H1 (cell line): ENCODE data around the gene HRH1. TPM values are rescaled to one million over a fixed set of nuclear protein-coding genes. Genes with fewer than 3 reads are reported as not detected.

ENCODE experiments used
- CTCF ChIA-PET: fragments of 300-600 bp; sonication (Branson Sonifier 250); formaldehyde crosslinking; loops from one replicate; lab custom pipeline; 2021; ENCODE audit not compliant: partially characterized antibody; lab: Charles Lee
- POLR2A ChIA-PET: fragments of 300-600 bp; sonication (Branson Sonifier 250); formaldehyde crosslinking; loops from one replicate; lab custom pipeline; 2021; ENCODE audit warnings: inconsistent platforms; ENCODE audit not compliant: partially characterized antibody; lab: Charles Lee
- DNase-seq, 2 experiments: peaks; one replicate each; pipeline versions ENCODE4 v3.0.0 to v3.0.0-alpha.2; 2010 to 2022; ENCODE audit warnings: low spot score in 2 of 2, low read depth in 1 of 2, mixed read lengths in 1 of 2
- FAIRE-seq: peaks from 2 replicates; lab custom pipeline; 2011; peaks lifted over from hg19 to GRCh38; lab: Jason Lieb, UNC
- H2AFZ ChIP-seq: 2 replicates; pipeline ENCODE4 v1.8.1; 2012; ENCODE audit warnings: low read length, inconsistent platforms
- H2AK5ac ChIP-seq: 2 replicates; pipeline ENCODE4 v1.6.1; 2013; ENCODE audit warnings: low read depth, low read length
- H2BK120ac ChIP-seq: replicated peaks from 2 replicates; pipeline ENCODE3; 2013; ENCODE audit warnings: low read depth, low read length, inconsistent platforms
- H2BK12ac ChIP-seq: 2 replicates; pipeline ENCODE4 v1.6.1; 2013; ENCODE audit warnings: low read depth, low read length
- H2BK15ac ChIP-seq: 2 replicates; pipeline ENCODE4 v1.6.1; 2013; ENCODE audit warnings: low read length
- H2BK20ac ChIP-seq: 2 replicates; pipeline ENCODE4 v1.6.1; 2013; ENCODE audit warnings: low read length
- H2BK5ac ChIP-seq: 2 replicates; pipeline ENCODE4 v1.6.1; 2013; ENCODE audit warnings: low read depth, low read length
- H3K14ac ChIP-seq: 2 replicates; pipeline ENCODE4 v1.6.1; 2013; ENCODE audit warnings: inconsistent platforms; ENCODE audit not compliant: insufficient read length
- H3K18ac ChIP-seq: 2 replicates; pipeline ENCODE4 v1.6.1; 2013; ENCODE audit warnings: low read length; ENCODE audit errors: extremely low read depth
- H3K23ac ChIP-seq: 2 replicates; pipeline ENCODE4 v1.6.1; 2013; ENCODE audit warnings: inconsistent platforms; ENCODE audit not compliant: insufficient read length
- H3K23me2 ChIP-seq: 2 replicates; pipeline ENCODE4 v1.6.1; 2013; ENCODE audit warnings: low read depth, low read length
- H3K27ac ChIP-seq: 2 replicates; pipeline ENCODE4 v1.6.1; 2011; ENCODE audit warnings: low read depth, low read length, inconsistent platforms
- H3K27me3 ChIP-seq, 4 experiments: replicated peaks in 1 of 4; 1 replicate in 1 of 4; 2 replicates in 3 of 4; pipeline versions ENCODE4 v1.6.1 to v1.8.1; 2011 to 2013; ENCODE audit warnings: low read length in 3 of 4, mild to moderate bottlenecking in 3 of 4, inconsistent platforms in 2 of 4, mixed read lengths in 2 of 4, moderate library complexity in 1 of 4; ENCODE audit not compliant: control insufficient read depth in 3 of 4, insufficient read depth in 3 of 4; ENCODE audit errors: extremely low read depth in 1 of 4
- H3K36me3 ChIP-seq, 4 experiments: 2 replicates each; pipeline versions ENCODE4 v1.6.1 to v1.8.1; 2011 to 2013; ENCODE audit warnings: mild to moderate bottlenecking in 4 of 4, low read length in 3 of 4, moderate library complexity in 2 of 4, control low read depth in 1 of 4, inconsistent platforms in 1 of 4; ENCODE audit not compliant: insufficient read depth in 4 of 4, control insufficient read depth in 2 of 4
- H3K4ac ChIP-seq: replicated peaks from 2 replicates; pipeline ENCODE3; 2013; ENCODE audit warnings: low read length, low read depth, mixed read lengths, inconsistent platforms; ENCODE audit not compliant: insufficient read length
- H3K4me1 ChIP-seq, 4 experiments: replicated peaks in 1 of 4; 1 replicate in 1 of 4; 2 replicates in 3 of 4; pipeline versions ENCODE4 v1.6.1 to v1.8.1; 2011 to 2013; ENCODE audit warnings: low read length in 3 of 4, inconsistent platforms in 2 of 4, mixed read lengths in 1 of 4; ENCODE audit not compliant: insufficient read depth in 4 of 4, control insufficient read depth in 3 of 4
- H3K4me2 ChIP-seq, 2 experiments: 2 replicates each; pipeline versions ENCODE4 v1.6.1 to v1.8.1; 2011 to 2013; ENCODE audit warnings: low read depth in 2 of 2, low read length in 2 of 2, control low read depth in 1 of 2, inconsistent platforms in 1 of 2, mild to moderate bottlenecking in 1 of 2; ENCODE audit not compliant: insufficient read depth in 1 of 2
- H3K4me3 ChIP-seq, 4 experiments: fragments of 200-600, 300-600 bp in 1 of 4; sonication (generic), shearing (Covaris generic), sonication (Bioruptor Twin) in 1 of 4; 2 replicates each; pipeline versions ENCODE4 v1.5.1 to v1.8.1; 2011 to 2016; ENCODE audit warnings: low read length in 4 of 4, low read depth in 3 of 4, control low read depth in 2 of 4, inconsistent platforms in 2 of 4, mild to moderate bottlenecking in 2 of 4, mixed read lengths in 1 of 4, moderate library complexity in 1 of 4; ENCODE audit not compliant: insufficient read depth in 2 of 4; ENCODE audit errors: extremely low read depth in 1 of 4
- H3K56ac ChIP-seq: replicated peaks from 2 replicates; pipeline ENCODE3; 2013; ENCODE audit warnings: low read depth, mild to moderate bottlenecking, mixed read lengths, low read length, inconsistent platforms; ENCODE audit not compliant: insufficient read length
- H3K79me1 ChIP-seq: 2 replicates; pipeline ENCODE4 v1.6.1; 2013; ENCODE audit warnings: low read depth, low read length, control low read depth
- H3K79me2 ChIP-seq, 2 experiments: 2 replicates each; pipeline versions ENCODE4 v1.6.1 to v1.8.1; 2012 to 2013; ENCODE audit warnings: low read length in 2 of 2, mild to moderate bottlenecking in 2 of 2, inconsistent platforms in 1 of 2; ENCODE audit not compliant: insufficient read depth in 2 of 2, control insufficient read depth in 1 of 2
- H3K9ac ChIP-seq, 4 experiments: replicated peaks in 1 of 4; 1 replicate in 1 of 4; 2 replicates in 3 of 4; pipeline versions ENCODE4 v1.6.1 to v1.8.1; 2011 to 2013; ENCODE audit warnings: low read depth in 3 of 4, low read length in 3 of 4, control low read depth in 2 of 4, mild to moderate bottlenecking in 2 of 4, moderate library complexity in 2 of 4, inconsistent platforms in 1 of 4; ENCODE audit errors: extremely low read depth in 1 of 4
- H3K9me3 ChIP-seq, 2 experiments: 2 replicates each; pipeline versions ENCODE4 v1.6.1 to v1.8.1; 2012 to 2013; ENCODE audit warnings: mild to moderate bottlenecking in 2 of 2, moderate library complexity in 2 of 2, control low read depth in 1 of 2, inconsistent platforms in 1 of 2, low read depth in 1 of 2, low read length in 1 of 2, mixed read lengths in 1 of 2; ENCODE audit not compliant: insufficient read depth in 2 of 2
- H4K20me1 ChIP-seq, 2 experiments: replicated peaks in 1 of 2; 2 replicates each; pipeline versions ENCODE3 to v1.8.1; 2011 to 2013; ENCODE audit warnings: inconsistent platforms in 2 of 2, low read length in 2 of 2, mild to moderate bottlenecking in 1 of 2; ENCODE audit not compliant: insufficient read depth in 2 of 2, control insufficient read depth in 1 of 2
- H4K5ac ChIP-seq: 2 replicates; pipeline ENCODE4 v1.6.1; 2013; ENCODE audit warnings: low read length, low read depth, mixed read lengths, inconsistent platforms; ENCODE audit not compliant: insufficient read length
- H4K8ac ChIP-seq: 2 replicates; pipeline ENCODE4 v1.8.0; 2013; ENCODE audit warnings: mild to moderate bottlenecking, moderate library complexity, low read length, inconsistent platforms; ENCODE audit not compliant: insufficient read depth; ENCODE audit errors: extremely low read depth
- H4K91ac ChIP-seq: replicated peaks from 2 replicates; pipeline ENCODE3; 2013; ENCODE audit warnings: low read length, mixed read lengths, inconsistent platforms; ENCODE audit not compliant: insufficient read length
- CBX5 ChIP-seq: fragments of 300-800, 300-1000 bp; sonication (generic); IDR thresholded peaks from 2 replicates; pipeline ENCODE4 v1.7.1; 2016; ENCODE audit warnings: antibody characterized with exemption, low read length, low read depth
- HDAC6 ChIP-seq: IDR thresholded peaks from one replicate; pipeline ENCODE4 v1.7.1; 2012; ENCODE audit warnings: low read depth, mild to moderate bottlenecking, inconsistent platforms, low read length, moderate library complexity
- KDM4A ChIP-seq: IDR thresholded peaks from one replicate; pipeline ENCODE4 v1.7.1; 2012; ENCODE audit warnings: low read depth, mild to moderate bottlenecking, moderate library complexity, low read length, inconsistent platforms; ENCODE audit not compliant: severe bottlenecking
- RXRA ChIP-seq: IDR thresholded peaks from 2 replicates; pipeline ENCODE4 v1.6.1; 2011; ENCODE audit warnings: low read depth, mild to moderate bottlenecking, low read length, moderate library complexity; ENCODE audit not compliant: insufficient read depth
- SIRT6 ChIP-seq: IDR thresholded peaks from one replicate; pipeline ENCODE4 v1.7.1; 2012; ENCODE audit warnings: low read length, inconsistent platforms
- TCF12 ChIP-seq: IDR thresholded peaks from 2 replicates; pipeline ENCODE4 v1.6.1; 2011; ENCODE audit warnings: low read depth, mild to moderate bottlenecking, low read length
- WGBS, 2 experiments: shearing (Covaris generic) in 1 of 2; methylation state at CpG; one replicate each; pipeline versions ENCODE4 v1.1.6 to v1.1.7; 2013 to 2015; ENCODE audit warnings: low lambda C conversion rate in 2 of 2, mixed read lengths in 2 of 2, inconsistent platforms in 1 of 2, low coverage in 1 of 2, missing lambda C conversion rate in 1 of 2; ENCODE audit not compliant: insufficient replicate concordance in 2 of 2, insufficient coverage in 1 of 2, insufficient read length in 1 of 2; ENCODE audit errors: extremely low coverage in 1 of 2, missing lambda C conversion rate in 1 of 2; 5-methylcytosine and 5-hydroxymethylcytosine counted together
- polyA plus RNA-seq, 7 experiments: library from polyadenylated mRNA; depleted of rRNA in 3 of 7; stranded (reverse) in 5 of 7; unstranded in 2 of 7; fragments of >200 nt in 5 of 7; fragments of 200-250 nt in 2 of 7; gene quantifications; 1 replicate in 5 of 7; 2 replicates in 1 of 7; 4 replicates in 1 of 7; pipeline versions ENCODE4 v1.2.1 to v1.2.3, GENCODE V29; 2011 to 2013; ENCODE audit warnings: missing spikeins in 2 of 7, mixed read lengths in 2 of 7
- total RNA-seq: library from RNA; stranded (reverse); fragmentation: NEBNext Ultra II Directional; extraction: Animal tissue kit (Norgen Biotek cat#: 25700); gene quantifications from 2 replicates; pipeline ENCODE4 v1.2.1, GENCODE V29; 2021

The HRH1 gene
- total and polyA plus RNA-seq, 2 of the 8 experiments (the other 6 are each of a cell fraction or from before 2014, with no cell fraction given) = 0.11 TPM; not detected in 1

- H4K20me1 ChIP-seq = no peaks in the 10 kb centered on the region
- no peak overlapping the region for H2BK20ac ChIP-seq
- H2BK15ac ChIP-seq = no peak overlapping the region
- H3K23ac ChIP-seq = no peak overlapping the region
- CTCF ChIA-PET = interaction anchor here (1.0 to 1.8 kb wide), 3 partner anchors 12 to 164 kb away, joined by 4 to 5 read pairs (median 5); no protein-coding TSS in a partner anchor
- no peak overlapping the region for H2BK12ac ChIP-seq
- no peak overlapping the region for H2AFZ ChIP-seq
- H2AK5ac ChIP-seq = no peak overlapping the region
- H3K4me2 ChIP-seq = no peak overlapping the region
- H4K8ac ChIP-seq = no peak overlapping the region
- no peaks in the 10 kb centered on the region for H3K36me3 ChIP-seq
- H3K4me1 ChIP-seq = no peaks in the 10 kb centered on the region
- H3K79me2 ChIP-seq = no peaks in the 10 kb centered on the region
- no peak overlapping the region for H3K9ac ChIP-seq
- H4K5ac ChIP-seq = no peak overlapping the region
- H3K79me1 ChIP-seq = no peaks in the 10 kb centered on the region
- no peak overlapping the region for H3K56ac ChIP-seq
- H2BK5ac ChIP-seq = no peak overlapping the region
- TF ChIP-seq TCF12 (no peak), SIRT6 (no peak), RXRA (no peak), KDM4A (no peak), HDAC6 (no peak), CBX5 (no peak)
- WGBS, 2 experiments = 84% methylated on average over 3 of the region's 3 CpGs; no CpG with 5 or more reads in 1 of the 2 experiments
- H3K23me2 ChIP-seq = no peaks in the 10 kb centered on the region
- H4K91ac ChIP-seq = no peak overlapping the region
- DNase-seq (no peak), FAIRE-seq (no peak)
- H2BK120ac ChIP-seq = no peak overlapping the region
- no peak overlapping the region for H3K14ac ChIP-seq
- no peak overlapping the region for H3K4ac ChIP-seq
- H3K9me3 ChIP-seq = no peaks in the 10 kb centered on the region
- POLR2A ChIA-PET = no interaction called here
- H3K27me3 ChIP-seq = no peaks in the 10 kb centered on the region
- H3K4me3 ChIP-seq = no peak overlapping the region
- H3K27ac ChIP-seq = no peak overlapping the region
- H3K18ac ChIP-seq = no peak overlapping the region
These were observed 69.7 kb downstream of the HRH1 start for GRCh38 chr3:11224010-11224409.
